Measurements from ENCODE around the gene NAV2.

The NAV2 gene

DNA sequence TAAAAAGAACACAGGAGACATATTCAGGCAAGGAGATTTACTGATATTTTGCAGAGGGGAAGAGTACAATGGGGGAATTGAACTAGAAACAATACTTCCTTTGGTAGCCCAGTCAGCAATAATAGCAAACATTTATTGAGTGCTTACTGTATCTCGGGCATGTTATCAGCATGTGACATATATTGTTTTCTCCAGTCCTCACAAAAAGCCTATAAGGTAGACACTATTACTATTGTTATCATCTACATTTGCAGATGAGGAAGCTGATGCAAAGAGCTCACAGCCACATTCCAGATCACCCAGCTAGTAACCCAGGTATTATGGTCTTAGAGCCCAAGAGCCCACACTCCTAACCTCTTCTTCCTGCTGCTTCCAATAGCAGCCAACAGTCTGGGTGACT, 27.9 kb downstream of the NAV2 start:
- DNase-seq (ENCODE audit: low spot score), result no peak

DNA sequence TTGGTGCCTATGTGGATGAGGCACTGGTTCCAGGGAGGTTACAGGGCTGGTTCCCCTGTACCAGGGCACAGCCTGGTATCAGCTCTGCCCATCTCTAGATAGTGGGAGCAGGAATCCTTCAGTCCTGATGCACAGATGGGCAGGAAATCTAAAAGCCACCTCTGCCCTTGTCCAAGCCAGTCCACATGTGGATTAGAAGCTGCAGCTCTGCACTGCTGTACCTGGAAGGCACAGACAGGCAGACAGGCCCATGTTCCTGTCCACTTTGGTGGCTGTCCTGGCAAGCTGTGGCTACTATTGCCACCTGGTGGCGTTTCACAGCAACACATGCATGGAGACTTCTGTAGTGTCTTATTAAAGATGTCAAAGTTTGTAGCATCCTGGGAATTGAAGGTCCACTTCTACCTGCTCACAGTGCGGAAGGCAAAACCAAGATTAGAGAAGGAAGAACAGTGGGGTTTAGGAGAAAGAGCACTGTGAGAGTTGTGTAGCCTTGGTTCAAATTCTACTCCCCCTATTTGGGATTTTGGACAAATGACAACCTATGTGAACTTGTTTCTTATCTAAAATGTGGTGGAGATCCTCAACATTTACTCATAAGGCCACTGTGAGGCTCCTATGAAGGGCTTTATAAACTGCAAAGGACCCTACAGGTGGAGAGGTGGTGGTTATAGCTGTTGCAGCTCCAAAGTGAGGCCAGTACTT, 30.1 kb downstream of the NAV2 start:
- DNase-seq (ENCODE audit: low spot score), result peak; percentile 52

DNA sequence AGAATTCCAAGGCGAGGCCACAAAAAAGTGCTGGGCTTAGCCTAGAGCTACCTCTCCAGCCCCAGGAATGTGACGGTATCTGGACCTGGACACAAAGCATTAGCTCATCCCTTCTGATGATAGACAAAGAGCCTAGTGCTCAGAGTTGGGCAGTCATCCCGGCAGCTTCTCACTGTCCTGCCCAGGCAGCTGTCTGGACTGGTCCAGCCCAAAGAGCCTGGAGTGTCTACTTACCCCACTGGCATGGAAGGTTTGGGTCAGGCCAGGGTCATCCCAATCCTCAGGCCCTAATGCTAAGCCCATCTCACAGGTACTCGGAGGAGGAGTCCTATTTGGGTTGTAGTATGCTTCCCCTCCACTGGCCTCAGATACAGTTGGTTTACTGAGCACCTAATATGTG, 31.0 kb downstream of the NAV2 start:
- no peak for DNase-seq (ENCODE audit: low spot score)

DNA sequence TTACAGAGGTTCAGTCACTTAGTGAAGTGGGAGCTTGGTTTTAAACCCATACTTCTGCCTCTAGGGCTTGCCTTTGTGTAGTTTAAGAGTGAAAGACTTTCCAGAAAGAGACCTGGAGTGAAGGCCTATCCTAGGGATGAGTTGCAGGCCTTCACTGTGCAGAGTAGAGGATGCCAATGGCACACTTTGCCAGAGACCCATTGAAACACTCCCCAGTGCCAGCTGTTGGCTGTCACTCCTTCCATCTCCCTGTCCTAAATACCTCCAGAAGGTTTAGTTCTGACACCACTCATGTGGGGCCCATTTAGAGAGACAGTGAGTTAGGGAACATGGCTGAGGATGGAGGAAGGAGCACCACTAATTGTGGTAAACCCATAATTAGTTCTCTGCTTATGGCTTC, 31.5 kb downstream of the NAV2 start:
- DNase-seq (ENCODE audit: low spot score), result no peak

DNA sequence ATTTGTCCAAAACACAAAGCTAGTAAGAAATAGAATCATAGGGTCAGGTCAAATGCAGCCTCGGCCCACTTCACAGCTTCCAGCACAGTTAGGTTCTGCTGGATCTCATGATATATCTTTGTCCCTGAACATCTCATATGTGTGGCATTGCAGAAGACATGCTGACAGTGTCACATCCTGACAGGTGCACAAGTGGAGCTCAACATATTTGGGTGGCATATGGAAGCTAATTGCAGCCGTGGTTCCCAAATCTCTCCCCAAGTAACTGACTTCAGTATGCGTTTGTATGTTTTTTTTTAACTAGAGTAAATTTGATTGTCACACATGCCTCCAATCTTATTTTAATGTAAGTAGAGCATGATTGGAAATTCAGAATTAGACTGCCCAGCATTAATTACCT, 33.4 kb downstream of the NAV2 start:
- no peak for DNase-seq (ENCODE audit: low spot score)

DNA sequence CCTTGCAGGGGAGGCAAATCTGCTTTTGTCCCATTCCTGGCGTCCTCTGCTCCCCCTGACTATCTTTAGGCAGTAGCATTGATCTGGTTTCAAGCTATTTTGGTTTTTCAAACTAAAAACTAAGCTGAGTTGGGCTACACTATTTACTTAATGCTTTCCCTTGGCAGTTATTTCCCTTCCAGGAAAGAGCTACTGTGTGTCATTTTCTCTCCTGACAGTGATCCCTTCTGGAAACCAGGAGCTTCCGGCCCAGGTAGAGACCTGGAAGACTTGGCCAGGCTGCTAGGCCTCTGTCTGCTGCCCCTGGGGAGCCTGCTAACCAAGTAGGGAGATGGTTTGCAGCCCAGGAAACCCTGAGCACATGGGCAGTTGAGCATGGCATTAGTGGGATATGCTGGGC, 35.0 kb downstream of the NAV2 start:
- no peak for DNase-seq (ENCODE audit: low spot score)

DNA sequence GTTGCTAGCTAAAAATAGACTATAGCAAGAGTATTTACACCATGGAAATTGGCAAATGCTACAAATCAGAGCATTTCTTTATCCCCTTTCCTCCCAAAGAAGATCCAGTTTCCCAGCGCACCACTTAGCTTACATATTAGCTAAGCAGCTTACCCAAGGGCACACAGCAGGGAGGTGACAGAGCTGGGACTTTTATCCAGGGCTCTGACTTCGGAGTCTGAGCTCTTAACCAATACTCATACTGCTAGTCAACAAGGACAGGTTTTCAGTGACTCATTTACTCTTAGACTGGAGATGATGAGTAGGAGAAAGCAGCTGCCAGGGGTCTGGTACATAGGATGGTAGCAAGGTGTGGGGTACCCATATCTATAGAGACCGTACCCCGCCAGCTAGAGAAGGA, 38.4 kb downstream of the NAV2 start:
- no peak for DNase-seq (ENCODE audit: low spot score)

DNA sequence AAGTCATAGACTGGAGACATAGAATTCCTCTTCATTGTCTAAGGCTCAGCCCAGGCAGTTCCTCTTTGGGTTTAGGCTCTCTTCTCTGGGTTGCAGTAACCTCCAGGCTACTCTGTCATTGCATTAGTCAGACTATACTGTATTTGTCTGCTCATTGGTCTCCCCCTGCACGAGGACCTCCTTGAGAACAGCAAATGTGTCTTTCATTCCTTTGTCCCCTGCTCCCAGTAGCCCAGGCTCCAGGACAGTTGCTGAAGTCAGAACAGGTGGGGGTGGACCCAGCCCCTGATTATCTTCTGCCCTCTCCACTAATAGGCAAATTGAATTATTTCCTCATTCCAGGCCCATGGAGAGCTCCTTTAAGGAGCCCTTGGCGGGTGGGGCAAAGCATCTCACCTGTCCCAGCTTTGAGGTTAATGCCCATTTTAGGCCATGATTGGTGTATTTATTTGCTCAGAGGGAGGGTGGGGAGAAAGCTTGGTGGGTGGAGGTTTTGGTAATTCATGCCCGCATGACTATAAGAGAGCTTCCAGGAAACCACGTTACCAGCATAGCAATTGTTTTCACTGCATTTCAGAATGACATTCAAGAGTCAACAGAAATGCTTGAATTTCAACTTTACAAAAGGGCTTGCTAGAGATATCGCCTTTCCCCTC, 40.9 kb downstream of the NAV2 start:
- DNase-seq (ENCODE audit: low spot score), result no peak

DNA sequence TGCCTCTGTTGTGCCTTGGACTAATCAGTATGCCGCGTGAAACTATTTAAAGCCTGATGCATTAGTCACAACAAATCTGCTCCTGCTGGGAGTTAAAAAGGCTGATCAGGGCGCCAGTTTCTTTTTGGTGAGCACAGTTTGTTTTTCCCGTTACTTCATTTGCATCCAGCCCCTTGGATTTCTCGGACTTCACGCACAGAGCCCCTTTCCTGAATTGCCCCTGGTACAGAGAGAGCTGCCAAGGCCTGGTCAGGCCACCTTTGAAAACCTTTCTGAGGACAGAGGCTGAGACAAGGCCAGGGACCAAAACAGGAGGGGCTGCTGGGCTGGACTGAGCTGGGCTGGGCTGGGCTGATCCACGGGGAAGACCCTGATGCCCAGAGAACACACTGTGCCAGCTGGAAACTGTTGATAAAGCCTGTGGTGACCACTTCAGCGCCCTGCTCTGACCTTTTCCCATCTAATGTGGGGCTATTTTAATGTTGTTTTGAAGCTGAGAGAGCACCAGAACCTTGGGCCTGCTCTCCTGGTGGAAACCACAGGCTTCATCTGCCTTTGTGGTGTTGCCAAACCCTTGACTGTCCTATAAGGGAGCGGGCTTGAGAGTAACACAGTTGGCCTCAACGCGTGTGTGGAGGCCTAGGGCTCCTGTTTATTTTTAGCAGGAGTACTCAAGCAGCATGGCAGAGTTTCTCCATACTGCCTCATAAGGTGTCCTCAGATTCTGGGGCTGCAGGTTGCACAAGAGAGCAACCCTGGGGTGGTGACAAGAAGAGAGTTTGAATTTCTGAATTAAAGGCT, 44.2 kb downstream of the NAV2 start:
- DNase-seq (ENCODE audit: low spot score), result no peak

DNA sequence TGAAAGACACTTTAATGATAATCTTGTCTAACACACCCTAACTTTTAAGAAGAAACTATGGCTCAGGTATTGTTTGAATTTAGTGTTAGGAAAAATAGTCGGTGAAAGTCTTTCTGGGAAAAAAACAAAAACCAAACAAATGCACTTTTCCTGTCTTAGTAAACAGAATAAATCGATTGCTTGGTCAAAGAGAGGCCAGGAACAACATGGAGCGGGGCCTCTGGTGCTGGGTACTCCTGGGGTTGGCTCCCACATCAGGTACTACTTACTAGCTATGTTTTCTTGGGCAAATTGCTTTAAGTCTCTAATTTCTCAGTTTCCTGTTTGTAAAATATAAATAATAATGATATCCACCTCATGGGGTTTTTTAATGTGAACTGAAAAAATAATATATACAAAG, 46.8 kb downstream of the NAV2 start:
- no peak for DNase-seq (ENCODE audit: low spot score)

DNA sequence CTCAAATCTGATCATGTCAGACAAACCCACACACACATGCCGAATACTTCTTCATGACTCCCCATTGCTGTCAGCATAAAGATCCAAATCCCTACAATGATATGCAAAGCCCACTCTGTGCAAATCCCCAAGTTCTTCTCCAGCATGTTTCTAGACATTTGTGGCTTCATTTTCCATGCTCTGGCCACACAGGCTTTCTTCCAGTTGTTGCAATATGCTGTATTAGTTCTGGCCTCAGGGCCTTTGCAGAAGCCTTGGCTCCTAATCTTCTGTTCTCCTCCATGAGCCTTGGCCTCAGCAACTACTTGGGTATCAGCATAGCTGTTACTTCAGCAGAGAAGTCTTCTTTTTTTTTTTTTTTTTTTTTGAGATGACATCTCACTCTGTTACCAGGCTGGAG, 49.6 kb downstream of the NAV2 start:
- no peak for DNase-seq (ENCODE audit: low spot score)

DNA sequence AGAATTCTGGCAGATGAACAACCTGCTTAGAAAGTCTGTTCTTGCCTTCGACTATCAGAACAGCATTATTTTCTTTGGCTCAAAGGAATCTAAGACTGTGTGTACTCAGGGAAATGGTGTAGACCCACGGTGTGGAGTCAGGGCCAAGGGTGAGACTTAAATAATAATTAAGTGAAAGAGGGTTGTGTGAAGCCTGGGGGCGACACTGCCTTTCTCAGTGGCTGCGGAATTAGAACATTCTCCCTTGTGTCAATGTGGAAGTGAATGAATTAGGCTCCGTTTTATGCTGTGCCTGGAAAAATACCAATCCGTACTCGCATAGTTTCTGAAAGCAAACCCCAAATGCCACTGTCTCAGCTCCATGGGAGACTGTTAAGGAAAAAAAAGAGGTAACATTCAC, 50.7 kb downstream of the NAV2 start:
- no peak for DNase-seq (ENCODE audit: low spot score)

DNA sequence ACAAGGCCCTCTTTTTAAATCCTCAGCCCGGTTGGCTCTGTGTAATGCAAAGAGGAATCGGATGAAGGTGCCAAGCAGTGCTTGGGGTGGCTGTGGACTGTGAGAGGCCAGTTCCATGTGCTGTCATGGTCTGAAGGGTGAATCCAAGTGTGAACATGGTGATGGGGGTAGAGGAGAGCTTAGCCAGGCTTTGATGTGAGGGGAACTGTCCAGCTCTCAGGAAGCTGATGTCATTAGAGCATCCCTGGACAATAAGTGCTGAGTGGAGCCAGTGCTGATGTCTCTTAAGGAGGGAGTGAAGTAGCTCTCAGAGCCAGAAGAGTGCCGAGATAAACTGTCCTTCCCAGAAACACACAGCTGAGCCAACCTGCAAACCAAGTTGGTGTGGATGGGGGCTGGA, 53.6 kb downstream of the NAV2 start:
- no peak for DNase-seq (ENCODE audit: low spot score)

DNA sequence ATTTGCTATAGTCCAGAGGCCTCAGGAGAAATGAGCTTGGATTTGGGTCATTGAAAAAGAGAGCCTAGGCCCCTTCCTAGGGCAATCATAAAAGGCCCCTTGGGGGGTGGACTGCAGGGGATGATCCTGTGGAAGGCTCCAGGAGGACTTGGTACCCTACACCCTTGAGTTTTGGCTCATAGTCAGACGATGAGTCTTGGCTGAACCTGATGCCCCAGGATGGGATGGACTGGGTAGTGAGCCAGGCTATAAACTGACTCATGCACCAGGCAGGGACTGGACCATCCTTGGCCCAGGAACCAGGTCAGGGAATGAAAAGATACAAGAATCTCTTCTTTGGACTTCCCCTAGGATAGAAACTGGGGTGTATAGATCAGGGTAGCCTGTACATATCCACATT, 54.2 kb downstream of the NAV2 start:
- DNase-seq (ENCODE audit: low spot score), result no peak

DNA sequence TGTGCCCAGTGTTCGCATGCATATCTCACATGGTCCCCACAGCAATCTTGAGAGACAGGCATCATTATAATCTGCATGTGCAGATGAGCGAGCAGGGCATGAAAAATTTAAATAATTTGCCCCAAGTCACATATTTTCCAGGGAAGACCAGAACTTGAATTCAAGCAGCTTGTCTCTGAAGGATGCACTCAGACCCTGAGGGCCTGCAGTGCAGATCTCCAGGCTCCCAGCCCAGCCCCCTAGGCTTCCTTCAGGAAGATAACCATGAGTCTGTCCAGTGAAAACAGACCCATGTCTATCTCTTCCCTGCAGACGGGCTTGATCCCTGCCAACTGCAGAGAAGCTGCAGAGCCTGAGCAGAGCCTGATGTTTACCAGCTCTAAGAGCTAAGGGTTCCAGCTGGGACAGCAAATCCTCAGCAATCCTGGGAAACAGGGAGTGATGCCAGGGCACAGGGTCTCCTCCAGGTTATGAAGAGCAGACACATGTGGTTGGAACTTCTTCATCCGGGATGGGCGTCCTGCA, 55.1 kb downstream of the NAV2 start:
- DNase-seq (ENCODE audit: low spot score), result no peak

DNA sequence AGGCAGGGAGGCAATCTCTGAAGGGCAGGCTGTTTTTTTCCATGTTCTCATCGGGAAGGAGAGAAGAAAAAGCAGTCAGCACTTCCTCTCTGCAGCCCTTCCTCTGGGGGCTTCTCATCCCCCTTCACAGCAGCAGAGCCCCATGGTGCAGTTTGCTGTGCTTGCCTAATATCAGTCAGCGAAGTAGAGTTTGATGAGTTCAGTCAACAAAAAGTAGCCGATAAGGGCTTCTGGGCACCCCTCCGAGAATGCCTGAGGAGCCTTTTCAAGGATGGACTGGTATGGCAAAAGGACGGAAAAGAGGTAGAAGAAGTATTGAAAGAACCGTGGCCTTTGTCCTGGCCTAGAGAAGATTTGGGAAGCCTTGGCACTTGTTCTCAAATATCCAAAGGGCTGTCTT, 55.6 kb downstream of the NAV2 start:
- no peak for DNase-seq (ENCODE audit: low spot score)

DNA sequence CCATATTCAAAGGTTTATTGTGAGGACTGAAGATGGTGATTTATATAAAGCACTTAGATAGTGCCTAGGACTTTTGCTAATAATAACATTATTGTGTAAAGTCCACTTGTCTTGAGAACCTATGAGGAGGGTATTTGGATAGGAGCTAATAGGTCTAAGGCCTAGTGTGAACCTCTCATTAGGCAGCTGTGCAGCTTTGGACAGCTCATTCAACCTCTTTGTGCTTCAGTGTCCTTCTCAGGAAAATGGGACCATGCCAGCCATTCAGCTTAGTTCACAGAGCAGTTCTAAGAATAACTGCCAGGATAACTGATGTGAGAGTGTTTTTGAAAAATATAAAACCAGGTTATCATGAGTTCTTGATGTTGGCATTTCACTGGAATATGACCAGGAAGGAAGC, 56.2 kb downstream of the NAV2 start:
- DNase-seq (ENCODE audit: low spot score), result no peak

DNA sequence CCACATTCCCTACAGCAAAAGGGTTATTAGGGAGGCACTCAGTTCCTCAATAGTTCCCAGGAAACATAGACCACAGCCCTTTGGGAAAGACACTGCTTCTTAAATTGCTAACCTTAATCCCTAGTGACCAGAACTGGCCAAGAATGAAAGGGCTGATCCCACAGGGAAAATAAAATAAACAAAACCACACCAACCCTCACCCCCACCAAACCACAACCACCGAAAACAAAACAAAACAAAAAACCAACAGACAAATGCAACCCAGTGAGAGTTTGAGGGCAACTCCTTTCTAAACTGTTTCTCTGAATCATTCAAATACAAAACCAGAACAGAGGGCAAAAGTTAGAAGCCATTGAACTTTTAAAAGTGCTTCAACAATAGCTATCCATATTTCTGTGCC, 57.2 kb downstream of the NAV2 start:
- DNase-seq (ENCODE audit: low spot score), result peak; percentile 80

DNA sequence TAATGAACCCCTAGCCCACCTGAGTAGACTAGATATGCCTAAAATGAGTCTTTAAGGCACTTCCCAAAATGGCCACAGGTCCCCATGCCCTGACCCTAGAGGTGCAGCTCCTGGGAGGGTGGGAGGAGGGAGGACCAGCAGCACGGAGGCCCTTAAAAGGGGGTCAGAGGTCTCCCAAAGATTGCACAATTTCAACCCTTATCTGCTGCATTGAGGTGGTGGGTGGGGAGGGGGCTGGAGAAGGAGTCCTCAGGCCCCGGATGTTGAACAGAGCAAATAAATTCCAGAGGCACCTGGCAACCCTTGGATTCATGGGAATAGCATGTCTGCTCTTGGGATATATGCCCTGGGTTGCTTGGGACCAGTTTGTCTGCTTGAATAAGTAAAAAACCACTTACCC, 57.6 kb downstream of the NAV2 start:
- no peak for DNase-seq (ENCODE audit: low spot score)

DNA sequence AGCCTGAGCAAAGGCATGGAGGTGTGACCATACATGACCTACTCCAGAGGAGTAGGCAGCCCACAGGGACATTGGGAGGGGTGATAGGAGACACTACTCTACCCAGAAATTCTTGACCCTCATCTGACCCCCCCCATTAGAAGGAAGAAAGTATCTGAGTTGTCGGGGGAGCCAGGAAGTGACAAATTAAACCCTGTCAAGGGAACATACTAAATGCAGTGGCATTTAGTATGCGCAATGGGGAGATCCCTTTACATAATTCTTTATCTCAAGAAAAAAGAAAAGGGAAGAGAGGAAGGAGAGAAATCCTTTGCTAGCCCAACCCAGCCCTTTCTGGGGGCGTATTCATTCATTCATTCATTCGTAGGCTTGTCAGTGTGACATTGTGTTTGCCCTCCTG, 58.8 kb downstream of the NAV2 start:
- no peak for DNase-seq (ENCODE audit: low spot score)

DNA sequence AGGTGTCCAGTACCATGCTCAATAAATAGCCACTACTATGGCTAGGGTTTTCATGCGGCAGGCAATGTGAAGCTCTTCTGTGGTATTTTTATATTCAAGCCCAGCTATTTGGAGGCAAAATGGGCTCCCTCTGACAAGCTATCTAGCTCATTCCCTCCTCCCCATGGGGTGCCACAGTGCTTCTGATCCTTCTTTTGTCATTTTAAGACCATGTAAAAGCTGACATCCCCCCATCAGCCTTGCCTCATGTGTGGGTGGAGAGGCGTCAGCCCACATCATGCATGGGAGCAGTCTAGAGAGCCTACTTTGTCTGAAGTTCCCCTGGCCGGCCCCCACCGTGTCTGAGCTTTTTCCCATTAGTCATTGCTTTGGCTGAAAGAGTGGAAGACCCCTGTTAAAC, 59.8 kb downstream of the NAV2 start:
- DNase-seq (ENCODE audit: low spot score), result no peak

DNA sequence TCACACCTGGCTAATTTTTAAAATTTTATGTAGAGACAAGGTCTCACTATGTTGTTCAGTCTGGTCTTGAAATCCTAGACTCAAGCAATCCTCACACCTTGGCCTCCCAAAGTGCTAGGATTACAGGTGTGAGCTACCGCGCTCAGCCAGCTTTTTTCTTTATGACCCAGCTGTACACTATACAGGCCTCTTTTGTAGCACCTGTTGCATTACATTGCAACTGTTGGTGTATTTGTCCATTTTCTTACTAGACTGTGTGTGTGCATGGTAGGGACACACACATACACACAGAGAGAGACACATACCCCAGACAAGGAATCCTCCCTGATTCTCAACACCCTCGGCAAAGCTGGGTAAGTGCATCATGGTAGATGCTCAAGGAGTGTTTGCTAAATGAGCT, 61.7 kb downstream of the NAV2 start:
- no peak for DNase-seq (ENCODE audit: low spot score)

Measured in hepatic stellate cell (primary cell).